ENCODE data around the gene NAV2.

Gene NAV2

DNA sequence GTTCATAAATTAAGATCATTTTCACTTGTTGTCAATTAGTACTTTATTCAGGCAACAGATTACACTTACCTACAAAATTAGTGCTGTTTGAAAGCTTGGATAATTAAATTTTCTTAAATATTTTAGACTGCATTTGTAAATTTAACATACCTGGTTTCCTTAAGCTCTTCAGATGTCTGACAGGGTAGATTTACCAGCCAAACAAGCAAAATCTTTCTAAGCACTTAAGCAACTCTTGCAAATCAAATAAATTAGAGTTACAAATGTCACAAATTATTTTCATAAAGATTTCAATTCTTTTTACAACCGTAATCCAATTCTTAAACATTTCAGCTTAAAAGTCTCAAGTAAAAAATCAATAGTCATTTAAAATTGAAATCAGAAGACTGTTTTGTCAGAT is 317.8 kb downstream of the NAV2 start:
- H3K27me3 ChIP-seq (ENCODE audit: control insufficient read depth, insufficient read depth, low read length) = no peaks in the 10 kb centered on the region
- H3K4me1 ChIP-seq (ENCODE audit: control insufficient read depth, insufficient read depth, low read length) = peaks cover 6% of the 10 kb centered on the region
- no peaks in the 10 kb centered on the region for H3K9me3 ChIP-seq (ENCODE audit: control insufficient read depth, low read length)
- no peaks in the 10 kb centered on the region for H3K36me3 ChIP-seq (ENCODE audit: control insufficient read depth, insufficient read depth, low read length)
- no peak overlapping the region for H3K9ac ChIP-seq (ENCODE audit: low read length)
- H3K4me3 ChIP-seq (ENCODE audit: low read length) = no peak overlapping the region

DNA sequence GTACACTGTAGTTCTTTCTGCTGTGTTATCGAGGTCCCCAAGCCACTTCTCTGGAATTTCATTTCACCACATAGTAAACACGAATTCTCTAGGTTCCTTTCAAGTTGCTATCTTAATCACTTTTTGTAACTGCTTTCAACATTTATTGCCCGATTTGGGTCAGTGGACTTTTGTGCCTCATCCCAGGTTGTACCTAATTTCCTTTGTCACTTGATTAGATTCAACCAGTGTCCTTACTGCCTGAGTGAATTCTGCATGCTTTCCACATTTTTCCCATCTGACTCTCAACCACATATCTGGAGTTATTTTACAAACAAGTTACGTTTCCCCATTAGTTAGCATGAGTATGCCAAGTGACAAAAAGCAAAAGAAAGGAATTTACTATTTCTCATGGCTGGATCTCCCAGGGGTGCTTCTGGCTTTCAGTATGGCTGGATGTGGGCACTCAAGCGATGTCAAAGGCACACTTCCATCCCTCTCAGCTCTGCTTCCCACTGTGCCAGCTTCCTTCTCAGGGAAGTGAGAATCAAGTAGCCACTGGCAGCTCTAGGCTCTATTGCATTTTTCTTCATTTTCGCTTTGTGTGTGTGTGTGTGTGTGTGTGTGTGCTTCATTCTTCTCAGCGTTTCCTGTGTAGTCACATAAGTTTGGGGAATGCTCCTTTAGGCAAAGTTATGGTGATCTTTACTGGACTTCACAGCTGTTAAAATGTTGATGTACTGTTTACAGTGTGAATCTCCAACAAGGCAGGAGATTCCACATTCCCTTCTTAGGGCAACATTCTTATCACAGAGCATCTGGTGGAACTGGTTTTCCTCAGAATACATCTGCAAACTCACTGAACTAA is 318.7 kb downstream of the NAV2 start:
- H3K4me1 ChIP-seq (ENCODE audit: control insufficient read depth, insufficient read depth, low read length) = peaks cover 6% of the 10 kb centered on the region
- no peaks in the 10 kb centered on the region for H3K9me3 ChIP-seq (ENCODE audit: control insufficient read depth, low read length)
- H3K9ac ChIP-seq (ENCODE audit: low read length) = no peak overlapping the region

DNA sequence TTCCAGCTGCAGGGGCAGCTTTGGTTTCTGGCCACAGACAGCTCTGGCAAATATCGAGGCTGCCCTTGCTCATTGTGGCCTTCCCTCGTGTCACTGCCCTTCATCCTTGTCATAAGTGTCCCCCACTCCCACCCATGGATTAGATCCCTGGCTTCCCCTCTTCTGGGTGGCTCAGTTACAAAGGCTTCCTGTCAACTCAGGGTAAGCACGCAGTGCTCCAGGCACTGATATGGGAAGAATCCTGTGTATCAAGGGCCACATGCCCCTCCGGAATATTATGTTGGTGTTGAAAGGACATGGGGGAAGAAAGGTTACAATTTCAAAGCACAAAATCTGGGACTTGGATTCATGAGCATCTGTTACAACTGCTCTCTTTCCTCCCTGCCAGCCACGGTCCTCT is 319.5 kb downstream of the NAV2 start:
- H3K36me3 ChIP-seq (ENCODE audit: control insufficient read depth, insufficient read depth, low read length) = no peaks in the 10 kb centered on the region
- H3K9me3 ChIP-seq (ENCODE audit: control insufficient read depth, low read length) = no peaks in the 10 kb centered on the region
- H3K9ac ChIP-seq (ENCODE audit: low read length) = no peak overlapping the region
- no peaks in the 10 kb centered on the region for H3K27me3 ChIP-seq (ENCODE audit: control insufficient read depth, insufficient read depth, low read length)
- no peak overlapping the region for H3K4me3 ChIP-seq (ENCODE audit: low read length)
- H3K4me1 ChIP-seq (ENCODE audit: control insufficient read depth, insufficient read depth, low read length) = peaks cover 3% of the 10 kb centered on the region

More for the DNA sequence above, 318.7 kb downstream of the NAV2 start:
- Histone ChIP-seq H3K36me3 (ENCODE audit: control insufficient read depth, insufficient read depth, low read length) (no peaks in the 10 kb centered on the region), H3K4me3 (ENCODE audit: low read length) (no peak overlapping the region), H3K27me3 (ENCODE audit: control insufficient read depth, insufficient read depth, low read length) (no peaks in the 10 kb centered on the region)

DNA sequence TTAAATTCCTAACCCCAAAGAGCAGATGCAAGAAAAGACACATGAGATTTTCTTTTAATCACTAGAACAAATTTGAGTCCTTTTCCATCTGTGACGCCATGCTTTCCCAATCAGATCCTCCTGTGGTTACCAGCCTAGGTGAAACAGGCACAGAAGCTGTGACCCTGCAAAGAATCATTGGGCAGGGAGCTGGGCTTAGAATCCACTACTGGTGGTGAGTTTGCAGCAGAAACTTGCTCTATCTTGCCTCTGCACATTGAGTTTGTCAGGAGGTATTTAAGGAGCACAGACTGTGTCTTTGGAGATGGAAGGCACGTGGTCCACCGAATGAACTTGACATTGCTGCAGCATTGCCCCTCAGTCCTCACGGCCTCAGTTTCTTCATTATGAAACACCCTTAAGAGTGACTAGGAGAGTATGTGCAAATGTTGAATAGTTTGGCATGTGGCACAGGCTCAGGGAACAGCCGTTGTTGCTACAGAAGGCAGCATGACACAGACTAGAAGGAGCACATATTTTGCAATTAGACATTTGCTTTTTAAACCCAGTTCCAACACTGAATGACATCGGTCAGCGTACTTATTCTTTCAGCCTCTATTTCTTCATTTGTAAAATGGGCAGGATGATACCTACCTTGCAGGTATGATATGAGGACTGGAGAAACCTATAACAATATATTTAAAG is 320.1 kb downstream of the NAV2 start:
- H3K9me3 ChIP-seq (ENCODE audit: control insufficient read depth, low read length) = no peaks in the 10 kb centered on the region
- H3K36me3 ChIP-seq (ENCODE audit: control insufficient read depth, insufficient read depth, low read length) = no peaks in the 10 kb centered on the region
- no peak overlapping the region for H3K9ac ChIP-seq (ENCODE audit: low read length)
- no peak overlapping the region for H3K4me3 ChIP-seq (ENCODE audit: low read length)
- no peaks in the 10 kb centered on the region for H3K4me1 ChIP-seq (ENCODE audit: control insufficient read depth, insufficient read depth, low read length)
- H3K27me3 ChIP-seq (ENCODE audit: control insufficient read depth, insufficient read depth, low read length) = no peaks in the 10 kb centered on the region

DNA sequence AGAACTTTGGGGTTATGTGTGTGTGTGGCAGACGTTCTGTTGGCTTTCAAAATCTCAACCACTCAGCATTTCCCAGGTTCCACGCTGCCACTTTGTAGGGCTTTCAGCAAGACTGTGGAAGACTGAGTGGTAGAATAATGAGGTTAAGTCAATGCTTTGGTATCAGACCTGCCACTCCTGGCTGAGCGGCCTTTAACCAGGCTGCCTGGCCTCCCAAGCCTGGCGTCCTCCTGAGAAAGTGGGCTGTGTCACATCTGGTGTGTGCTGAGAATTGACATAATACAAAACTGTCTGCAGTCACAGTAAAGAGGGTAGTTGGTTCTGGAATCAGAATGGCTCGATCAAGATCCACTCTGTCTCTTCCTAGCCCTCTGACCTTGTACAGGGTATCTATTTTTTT is 321.2 kb downstream of the NAV2 start:
- Histone ChIP-seq H3K9me3 (ENCODE audit: control insufficient read depth, low read length) (no peaks in the 10 kb centered on the region), H3K4me1 (ENCODE audit: control insufficient read depth, insufficient read depth, low read length) (no peaks in the 10 kb centered on the region), H3K9ac (ENCODE audit: low read length) (no peak overlapping the region), H3K36me3 (ENCODE audit: control insufficient read depth, insufficient read depth, low read length) (no peaks in the 10 kb centered on the region), H3K27me3 (ENCODE audit: control insufficient read depth, insufficient read depth, low read length) (no peaks in the 10 kb centered on the region), H3K4me3 (ENCODE audit: low read length) (no peak overlapping the region)

- no peak overlapping the region for H3K9ac ChIP-seq (ENCODE audit: low read length)
- no peaks in the 10 kb centered on the region for H3K4me1 ChIP-seq (ENCODE audit: control insufficient read depth, insufficient read depth, low read length)
- no peaks in the 10 kb centered on the region for H3K9me3 ChIP-seq (ENCODE audit: control insufficient read depth, low read length)
- no peaks in the 10 kb centered on the region for H3K27me3 ChIP-seq (ENCODE audit: control insufficient read depth, insufficient read depth, low read length)
- no peak overlapping the region for H3K4me3 ChIP-seq (ENCODE audit: low read length)
- no peaks in the 10 kb centered on the region for H3K36me3 ChIP-seq (ENCODE audit: control insufficient read depth, insufficient read depth, low read length)
Measured at GRCh38 chr11:20034941-20035340, 322.3 kb downstream of the NAV2 start.

GRCh38 chr11:20035375-20035700 is 322.7 kb downstream of the NAV2 start:
- Histone ChIP-seq H3K27me3 (ENCODE audit: control insufficient read depth, insufficient read depth, low read length) (no peaks in the 10 kb centered on the region), H3K9ac (ENCODE audit: low read length) (no peak overlapping the region), H3K9me3 (ENCODE audit: control insufficient read depth, low read length) (no peaks in the 10 kb centered on the region), H3K4me3 (ENCODE audit: low read length) (no peak overlapping the region), H3K4me1 (ENCODE audit: control insufficient read depth, insufficient read depth, low read length) (no peaks in the 10 kb centered on the region), H3K36me3 (ENCODE audit: control insufficient read depth, insufficient read depth, low read length) (no peaks in the 10 kb centered on the region)

GRCh38 chr11:20035701-20036601 is 323.3 kb downstream of the NAV2 start:
- no peaks in the 10 kb centered on the region for H3K27me3 ChIP-seq (ENCODE audit: control insufficient read depth, insufficient read depth, low read length)
- no peaks in the 10 kb centered on the region for H3K4me1 ChIP-seq (ENCODE audit: control insufficient read depth, insufficient read depth, low read length)
- no peak overlapping the region for H3K9ac ChIP-seq (ENCODE audit: low read length)
- H3K4me3 ChIP-seq (ENCODE audit: low read length) = no peak overlapping the region
- no peaks in the 10 kb centered on the region for H3K36me3 ChIP-seq (ENCODE audit: control insufficient read depth, insufficient read depth, low read length)
- no peaks in the 10 kb centered on the region for H3K9me3 ChIP-seq (ENCODE audit: control insufficient read depth, low read length)

DNA sequence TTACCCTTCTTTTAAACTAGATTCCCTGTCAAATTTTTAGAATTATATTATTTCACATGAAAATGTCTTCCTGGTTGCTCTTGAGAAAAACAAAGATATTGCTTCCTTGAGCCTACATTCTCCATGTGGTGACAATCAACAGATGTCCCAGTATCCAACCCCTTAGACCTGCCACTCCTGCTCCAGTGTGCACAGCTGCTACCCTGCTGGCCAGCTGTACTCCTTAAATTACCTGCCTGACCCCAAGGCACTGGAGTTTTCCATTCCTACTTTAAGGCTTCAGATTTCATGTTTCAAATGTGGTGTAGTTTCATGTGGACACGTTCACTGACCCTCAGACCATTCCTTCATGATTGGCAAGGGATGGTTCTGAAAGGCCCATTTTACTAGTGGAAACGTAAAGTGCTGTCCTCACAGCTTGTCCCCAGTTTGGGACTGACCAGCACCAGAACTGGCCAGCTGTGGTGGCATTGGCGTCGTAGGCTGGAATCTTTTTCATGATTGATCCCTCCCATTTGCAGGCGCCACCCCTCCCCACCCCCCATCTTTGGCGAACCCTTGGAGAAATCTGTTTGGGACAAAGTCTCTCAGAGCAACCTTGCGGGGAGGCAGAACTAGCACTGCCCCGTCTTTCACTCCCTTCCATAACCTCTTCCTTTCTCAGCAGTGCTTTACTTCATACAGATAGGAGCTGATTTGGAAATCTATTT is 324.1 kb downstream of the NAV2 start:
- Histone ChIP-seq H3K9ac (ENCODE audit: low read length) (no peak overlapping the region), H3K4me1 (ENCODE audit: control insufficient read depth, insufficient read depth, low read length) (peaks cover 2% of the 10 kb centered on the region)

DNA sequence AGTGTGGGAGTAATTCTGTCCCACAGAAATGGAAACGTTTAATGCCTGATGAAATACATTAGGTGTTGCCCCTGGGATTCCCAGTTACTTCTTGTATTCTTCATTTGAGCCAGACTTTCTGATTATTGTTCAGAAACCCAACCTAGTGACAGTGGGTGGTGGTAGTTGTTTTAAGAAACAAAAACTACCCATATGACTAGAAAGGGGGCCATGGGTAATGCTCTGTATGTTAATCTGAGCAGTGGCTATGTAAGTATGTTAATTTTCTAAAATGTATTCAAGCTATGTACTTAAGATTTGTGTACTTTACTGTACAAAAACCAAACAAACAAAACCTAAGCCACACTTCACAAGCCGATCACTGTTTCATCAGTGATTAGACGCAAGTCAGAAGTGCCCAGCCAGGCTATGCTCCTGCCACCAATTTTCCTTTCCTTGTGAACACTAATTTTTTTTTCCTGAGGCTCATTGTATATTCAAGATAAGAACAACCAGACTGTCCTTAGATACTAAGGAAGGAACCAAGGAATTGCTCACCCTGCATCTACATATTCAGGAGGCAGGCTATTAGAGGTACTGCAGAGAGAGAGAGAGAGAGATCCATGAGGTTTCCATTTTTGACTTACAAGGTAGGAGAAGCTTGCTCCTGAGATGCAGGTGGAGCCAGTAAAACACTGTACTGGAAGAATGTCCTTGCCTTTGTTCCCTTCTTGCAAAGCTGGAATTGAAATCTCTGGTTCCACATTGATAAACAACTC is 324.9 kb downstream of the NAV2 start:
- H3K9me3 ChIP-seq (ENCODE audit: control insufficient read depth, low read length) = no peaks in the 10 kb centered on the region
- H3K4me3 ChIP-seq (ENCODE audit: low read length) = no peak overlapping the region
- no peaks in the 10 kb centered on the region for H3K27me3 ChIP-seq (ENCODE audit: control insufficient read depth, insufficient read depth, low read length)
- H3K36me3 ChIP-seq (ENCODE audit: control insufficient read depth, insufficient read depth, low read length) = no peaks in the 10 kb centered on the region
- H3K4me1 ChIP-seq (ENCODE audit: control insufficient read depth, insufficient read depth, low read length) = peaks cover 5% of the 10 kb centered on the region
- no peak overlapping the region for H3K9ac ChIP-seq (ENCODE audit: low read length)

More for the DNA sequence above, 324.1 kb downstream of the NAV2 start:
- H3K4me3 ChIP-seq (ENCODE audit: low read length) = no peak overlapping the region
- no peaks in the 10 kb centered on the region for H3K36me3 ChIP-seq (ENCODE audit: control insufficient read depth, insufficient read depth, low read length)
- H3K27me3 ChIP-seq (ENCODE audit: control insufficient read depth, insufficient read depth, low read length) = no peaks in the 10 kb centered on the region
- no peaks in the 10 kb centered on the region for H3K9me3 ChIP-seq (ENCODE audit: control insufficient read depth, low read length)

DNA sequence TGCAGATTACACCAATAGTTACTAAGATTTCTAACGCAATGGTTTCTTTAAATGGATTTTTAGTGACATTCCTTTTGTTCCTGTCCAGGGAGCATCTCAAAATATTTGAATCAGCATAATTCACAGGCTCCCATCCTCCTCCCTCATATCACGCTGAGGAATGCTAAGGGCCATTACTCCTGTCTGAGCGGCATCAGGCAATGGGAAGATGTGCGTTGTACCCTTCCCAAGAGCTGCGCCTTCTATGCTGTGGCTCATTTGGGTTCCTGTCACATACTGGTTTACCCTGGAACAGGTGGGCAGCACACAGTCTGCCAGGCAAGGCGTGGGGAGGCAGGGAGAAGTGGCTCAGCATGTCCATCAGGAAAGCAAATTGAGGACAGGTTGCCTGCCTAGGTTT is 325.8 kb downstream of the NAV2 start:
- no peak overlapping the region for H3K9ac ChIP-seq (ENCODE audit: low read length)
- no peaks in the 10 kb centered on the region for H3K27me3 ChIP-seq (ENCODE audit: control insufficient read depth, insufficient read depth, low read length)
- H3K36me3 ChIP-seq (ENCODE audit: control insufficient read depth, insufficient read depth, low read length) = no peaks in the 10 kb centered on the region
- H3K9me3 ChIP-seq (ENCODE audit: control insufficient read depth, low read length) = no peaks in the 10 kb centered on the region
- peaks cover 5% of the 10 kb centered on the region for H3K4me1 ChIP-seq (ENCODE audit: control insufficient read depth, insufficient read depth, low read length)
- no peak overlapping the region for H3K4me3 ChIP-seq (ENCODE audit: low read length)
